Small intestine (tissue), 16 donors: ENCODE measurements around the gene GLYATL1B. TPM values are rescaled to one million over a fixed set of nuclear protein-coding genes. Genes with fewer than 3 reads are reported as not detected.
"Not testable (repeated sequence)": the region's sequence is repeated elsewhere in the genome, so short reads cannot be mapped to it uniquely, and the experiment has no call there.

Experiments
- DNase-seq, 2 donors: peaks; one replicate each; pipeline versions ENCODE4 v3.0.0 to v3.0.0-alpha.2; 2013
- FAIRE-seq: peaks from 2 replicates; lab custom pipeline; 2012; peaks lifted over from hg19 to GRCh38; lab: Jason Lieb, UNC
- H3K27ac ChIP-seq, 3 donors: one replicate each; pipeline ENCODE4 v1.5.1; 2013; ENCODE audit warnings: low read length in 2 of 3, mild to moderate bottlenecking in 2 of 3, control low read depth in 1 of 3, inconsistent platforms in 1 of 3, low read depth in 1 of 3, moderate library complexity in 1 of 3
- H3K27me3 ChIP-seq, 3 donors: one replicate each; pipeline ENCODE4 v1.6.1; 2013; ENCODE audit warnings: low read length in 3 of 3, inconsistent platforms in 1 of 3; ENCODE audit not compliant: control insufficient read depth in 3 of 3, insufficient read depth in 3 of 3
- H3K36me3 ChIP-seq, 3 donors: one replicate each; pipeline ENCODE4 v1.6.1; 2013; ENCODE audit warnings: low read length in 3 of 3, inconsistent platforms in 1 of 3, low read depth in 1 of 3, mild to moderate bottlenecking in 1 of 3, moderate library complexity in 1 of 3; ENCODE audit not compliant: control insufficient read depth in 3 of 3, insufficient read depth in 2 of 3
- H3K4me1 ChIP-seq, 3 donors: one replicate each; pipeline ENCODE4 v1.6.1; 2013; ENCODE audit warnings: low read length in 2 of 3, inconsistent platforms in 1 of 3, low read depth in 1 of 3, mild to moderate bottlenecking in 1 of 3, moderate library complexity in 1 of 3; ENCODE audit not compliant: control insufficient read depth in 3 of 3, insufficient read depth in 2 of 3
- H3K4me3 ChIP-seq, 3 donors: one replicate each; pipeline ENCODE4 v1.5.1; 2013; ENCODE audit warnings: low read length in 3 of 3, control low read depth in 1 of 3, inconsistent platforms in 1 of 3, low read depth in 1 of 3, mild to moderate bottlenecking in 1 of 3, moderate library complexity in 1 of 3
- H3K9me3 ChIP-seq, 2 donors: one replicate each; pipeline ENCODE4 v1.6.1; 2013; ENCODE audit warnings: low read depth in 1 of 2, low read length in 1 of 2; ENCODE audit not compliant: control insufficient read depth in 2 of 2, insufficient read depth in 1 of 2
- WGBS, 3 donors: extraction: QIAGEN DNeasy Blood & Tissue Kit; methylation state at CpG; one replicate each; pipeline ENCODE4 v1.1.7; 2013; 5-methylcytosine and 5-hydroxymethylcytosine counted together
- long read RNA-seq, 10 donors: transcript quantifications; one replicate each; lab custom pipeline, GENCODE V29; 2026
- polyA plus RNA-seq, 4 donors: library from polyadenylated mRNA; stranded (reverse) in 3 of 4; unstranded in 1 of 4; fragments of 200-250 nt in 3 of 4; fragments of 120-200 nt in 1 of 4; gene quantifications; one replicate each; pipeline versions ENCODE4 v1.2.1 to v1.2.3, GENCODE V29; 2013
- donor health status: healthy with polysubstance abuse.
- donor health status: control.
- donor health status: control.
- donor health status: Bipolar disorder and iron deficiency.
- donor health status: healthy.

Gene GLYATL1B, protein sequence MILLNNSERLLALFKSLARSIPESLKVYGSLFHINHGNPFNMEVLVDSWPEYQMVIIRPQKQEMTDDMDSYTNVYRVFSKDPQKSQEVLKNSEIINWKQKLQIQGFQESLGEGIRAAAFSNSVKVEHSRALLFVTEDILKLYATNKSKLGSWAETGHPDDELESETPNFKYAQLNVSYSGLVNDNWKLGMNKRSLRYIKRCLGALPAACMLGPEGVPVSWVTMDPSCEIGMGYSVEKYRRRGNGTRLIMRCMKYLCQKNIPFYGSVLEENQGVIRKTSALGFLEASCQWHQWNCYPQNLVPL
- under 1 TPM in 1 of 4 donors, not detected in 3; 0.06 TPM for polyA plus RNA-seq
- long read RNA-seq, donor 1: 0 reads
- long read RNA-seq, donor 2: 0 reads
- long read RNA-seq, donor 3: 0 reads
- long read RNA-seq, donor 4: 0 reads
- long read RNA-seq, donor 5: 0 reads
- long read RNA-seq, donor 6: 0 reads
- long read RNA-seq, donor 7: 0 reads
- long read RNA-seq, donor 8: 0 reads
- long read RNA-seq, donor 9: 0 reads
- long read RNA-seq, donor 10: 0 reads

DNA sequence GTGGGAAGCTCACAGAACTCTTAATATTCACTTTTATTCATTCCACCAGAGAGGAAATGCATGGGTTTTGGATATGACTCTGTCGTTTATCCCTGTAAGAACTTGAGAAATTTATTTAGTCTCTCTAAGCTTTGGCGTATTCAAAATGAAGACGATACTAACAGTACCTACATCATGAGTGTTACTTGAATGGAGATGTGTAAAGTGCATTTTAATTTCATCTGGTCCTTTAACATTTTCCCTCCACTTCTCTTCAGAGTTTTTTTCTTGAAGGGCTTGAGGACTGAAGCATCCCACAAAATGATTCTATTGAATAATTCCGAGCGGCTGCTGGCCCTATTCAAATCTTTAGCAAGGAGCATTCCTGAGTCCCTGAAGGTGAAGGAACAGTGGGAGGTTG is at the start of gene GLYATL1B:
Gene GLYATL1B, plus strand, starts transcription at position 301 of the 400 bp plus-strand sequence. Its CDS starts 0 bp downstream, at position 301.
- not testable (repeated sequence) for H3K9me3 ChIP-seq, H3K36me3 ChIP-seq, H3K27ac ChIP-seq, H3K4me1 ChIP-seq, H3K27me3 ChIP-seq, FAIRE-seq, H3K4me3 ChIP-seq, DNase-seq
- 81 to 96% (median 94%) methylated on average over 5 of the region's 5 CpGs for WGBS, 3 donors

DNA sequence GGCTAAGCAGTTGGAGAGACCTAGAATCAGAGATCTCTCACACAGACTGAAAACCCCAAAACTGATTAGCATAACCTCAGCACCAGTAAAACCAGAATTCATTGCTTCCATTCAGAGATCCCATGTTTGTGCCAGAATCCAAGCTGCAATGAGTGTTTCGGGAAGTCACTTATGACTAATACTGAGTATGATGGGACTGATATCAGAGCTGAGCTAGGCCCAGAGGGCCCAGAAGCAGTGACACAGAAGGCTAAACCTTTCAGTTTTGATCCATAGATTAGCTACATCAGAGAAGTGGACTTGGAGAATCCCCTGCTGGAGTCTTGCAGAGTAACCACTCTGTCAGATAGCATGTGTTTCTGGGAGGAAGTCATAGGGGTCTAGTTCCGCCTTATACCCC is 49.6 kb upstream of the GLYATL1B start:
- not testable (repeated sequence) for H3K4me1 ChIP-seq, H3K36me3 ChIP-seq, H3K9me3 ChIP-seq, FAIRE-seq, H3K4me3 ChIP-seq, DNase-seq, H3K27me3 ChIP-seq, H3K27ac ChIP-seq
- 71 to 100% (median 90%) methylated on average over 1 to 2 of the region's 2 CpGs for WGBS, 3 donors

DNA sequence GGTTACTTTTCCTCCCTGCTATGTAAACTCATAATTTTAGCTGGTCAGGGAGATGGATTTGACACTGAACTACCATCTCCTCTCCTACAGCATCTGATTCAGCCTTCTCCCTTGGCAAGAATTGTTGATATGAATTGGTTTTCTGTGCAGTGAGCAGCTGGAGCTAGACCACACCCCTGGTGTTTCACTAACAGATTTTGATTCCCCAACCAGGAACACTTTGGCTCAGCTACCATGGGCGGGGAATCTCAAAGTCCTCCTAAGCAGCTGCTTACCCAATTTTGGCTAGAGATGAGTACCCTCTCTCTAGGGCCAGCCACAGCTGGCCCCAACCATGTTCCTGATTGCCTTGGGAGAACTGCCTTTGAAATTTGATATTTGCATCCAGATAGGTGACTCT is 48.7 kb upstream of the GLYATL1B start:
- WGBS, 3 donors: 22 to 68% (median 65%) methylated on average over 1 of the region's 1 CpG
- not testable (repeated sequence) for H3K36me3 ChIP-seq, H3K27ac ChIP-seq, H3K9me3 ChIP-seq, H3K27me3 ChIP-seq, H3K4me1 ChIP-seq, H3K4me3 ChIP-seq, FAIRE-seq, DNase-seq

DNA sequence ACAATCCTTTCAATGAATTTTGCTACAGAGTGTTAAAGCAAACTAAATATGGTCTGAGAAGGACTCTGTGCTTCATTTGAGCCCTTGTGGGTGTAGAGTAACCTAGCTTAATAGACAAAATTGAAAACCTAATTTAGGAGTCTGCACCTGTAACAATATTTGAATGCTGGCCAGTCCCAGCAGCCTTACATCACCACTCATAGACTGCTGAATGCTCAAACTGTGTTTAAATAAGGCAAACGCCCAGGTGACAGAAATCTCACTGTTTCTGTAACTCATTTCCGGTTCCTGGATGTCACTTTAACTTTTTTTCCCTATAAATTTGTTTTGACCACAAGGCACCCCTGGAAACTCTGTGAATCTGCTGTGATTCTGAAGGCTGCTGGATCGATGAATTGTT is 45.5 kb upstream of the GLYATL1B start:
- H3K36me3 ChIP-seq: no peaks in the 10 kb centered on the region
- H3K4me3 ChIP-seq: no peak overlapping the region
- H3K27ac ChIP-seq: no peak overlapping the region
- 49 to 64% (median 61%) methylated on average over 3 of the region's 3 CpGs for WGBS, 3 donors
- DNase-seq: no peak
- H3K9me3 ChIP-seq: no peaks in the 10 kb centered on the region
- H3K4me1 ChIP-seq: no peaks in the 10 kb centered on the region
- peaks cover 0 to 2% (median 0%) of the 10 kb centered on the region in 3 donors for H3K27me3 ChIP-seq
- no peak for FAIRE-seq

DNA sequence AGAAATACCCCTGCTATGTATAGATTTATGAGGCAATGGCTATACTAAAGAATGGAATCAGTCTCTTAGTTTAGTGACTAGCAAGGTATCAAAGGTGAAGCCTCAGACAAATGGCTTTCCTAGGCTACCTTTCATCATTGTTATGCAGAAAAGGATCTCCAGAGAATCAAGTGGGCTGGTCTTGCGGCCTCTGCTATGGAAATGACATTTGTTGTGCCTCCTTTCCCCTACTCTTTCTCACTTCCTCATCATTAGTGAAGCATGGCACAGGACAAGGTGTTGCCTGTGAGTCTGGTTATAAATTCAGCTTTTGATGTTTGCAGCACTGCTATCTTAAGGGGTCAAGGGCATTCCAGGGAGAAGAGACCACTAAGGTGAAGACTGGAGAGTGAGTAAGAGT is 34.7 kb upstream of the GLYATL1B start:
- H3K27me3 ChIP-seq, H3K4me1 ChIP-seq, H3K4me3 ChIP-seq, H3K9me3 ChIP-seq, DNase-seq, FAIRE-seq, H3K36me3 ChIP-seq, H3K27ac ChIP-seq: not testable (repeated sequence)
- WGBS, 3 donors: 65 to 84% (median 73%) methylated on average over 1 of the region's 1 CpG

DNA sequence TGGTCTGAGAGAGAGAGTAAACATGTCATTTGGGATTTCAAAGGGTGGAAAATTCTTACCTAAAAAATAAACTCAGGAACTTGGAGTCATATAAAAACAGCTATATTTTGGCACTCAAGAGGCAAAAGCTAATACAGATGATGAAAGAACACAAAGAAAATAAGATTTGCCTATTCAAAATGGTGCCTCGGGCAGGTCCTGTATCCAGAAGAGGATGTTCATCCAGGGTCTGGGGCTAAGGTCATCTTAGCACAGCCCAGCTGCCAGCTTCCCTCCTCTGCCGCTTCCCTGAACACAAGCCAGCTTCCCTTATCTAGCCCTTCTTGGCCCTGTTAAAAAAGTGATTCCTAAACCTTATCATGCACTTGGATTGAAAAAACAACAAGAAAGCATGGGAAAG is 33.8 kb upstream of the GLYATL1B start:
- H3K9me3 ChIP-seq, FAIRE-seq, H3K27ac ChIP-seq, H3K36me3 ChIP-seq, H3K4me1 ChIP-seq, H3K27me3 ChIP-seq, H3K4me3 ChIP-seq, DNase-seq: not testable (repeated sequence)
- WGBS, 3 donors: 34 to 64% (median 57%) methylated on average over 2 of the region's 2 CpGs

DNA sequence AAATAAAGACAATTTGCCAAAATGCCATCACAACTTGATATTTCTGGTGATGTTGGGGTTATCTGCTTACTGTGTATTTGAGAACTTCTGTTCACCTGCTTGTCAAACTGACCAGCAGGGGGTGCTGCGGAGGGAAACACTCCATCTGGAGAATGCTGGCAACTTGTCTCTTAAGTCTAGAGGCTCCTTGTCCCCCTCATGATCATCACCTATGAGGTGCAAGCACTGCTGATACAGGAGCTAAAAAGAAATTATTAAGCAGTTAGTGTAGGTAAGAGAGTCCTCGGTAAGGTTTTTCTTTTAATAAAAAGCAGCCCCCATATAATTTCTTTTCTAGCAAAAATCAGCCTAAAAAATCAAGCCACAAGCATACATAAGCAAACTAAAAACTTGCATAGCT is 32.7 kb upstream of the GLYATL1B start:
- WGBS, 3 donors: 21 to 28% (median 24%) methylated on average over 2 of the region's 2 CpGs
- no peaks in the 10 kb centered on the region for H3K9me3 ChIP-seq
- H3K4me1 ChIP-seq: no peaks in the 10 kb centered on the region
- no peaks in the 10 kb centered on the region for H3K27me3 ChIP-seq
- H3K4me3 ChIP-seq: no peak overlapping the region
- DNase-seq (peak; percentile 65 to 72), FAIRE-seq (no peak)
- no peaks in the 10 kb centered on the region for H3K36me3 ChIP-seq
- H3K27ac ChIP-seq: no peak overlapping the region

DNA sequence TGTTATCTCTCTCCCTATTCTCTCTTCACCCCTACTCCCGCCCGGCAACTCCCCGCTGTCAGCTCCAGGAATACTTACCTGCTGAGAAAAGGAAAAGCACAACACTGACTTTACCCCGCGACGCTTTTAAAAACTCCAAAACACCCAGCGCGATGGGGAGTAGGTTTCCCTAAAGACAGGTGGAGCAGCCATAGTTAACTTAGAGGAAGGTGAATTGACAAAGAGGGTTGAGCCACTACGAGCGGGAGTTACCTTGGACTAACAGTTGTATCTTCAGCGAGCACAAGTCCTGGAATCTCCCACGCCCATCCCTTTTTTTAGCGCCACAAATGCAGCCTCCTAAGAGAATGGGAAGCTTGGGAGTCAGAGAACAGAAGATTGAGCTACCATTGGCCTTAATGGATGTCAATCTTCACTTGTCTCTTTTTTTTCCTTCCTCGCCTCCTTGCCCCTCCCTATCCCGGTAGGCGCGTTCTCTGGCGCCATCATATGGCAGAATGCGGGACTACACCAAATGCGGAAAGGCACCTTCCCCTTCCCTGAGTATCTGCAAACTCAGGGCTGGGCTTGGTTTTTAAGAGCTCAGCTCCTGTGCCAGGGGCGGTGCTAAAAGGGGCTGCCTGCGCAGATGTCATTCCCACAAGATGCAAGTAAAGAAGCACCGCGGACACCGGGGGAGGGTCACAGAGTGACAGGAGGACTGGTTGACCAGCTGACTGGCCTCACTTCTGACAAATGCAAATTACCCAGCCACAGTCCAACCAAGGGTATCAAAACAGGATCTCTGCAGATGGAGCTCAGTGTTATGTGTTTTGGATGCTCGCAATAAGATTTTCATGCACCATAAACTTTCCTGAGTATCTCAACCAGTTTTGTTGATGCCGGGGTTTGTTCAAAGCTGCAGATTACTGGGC is 27.7 kb upstream of the GLYATL1B start:
- H3K27me3 ChIP-seq: peaks cover 0 to 17% (median 5%) of the 10 kb centered on the region in 3 donors
- not testable (repeated sequence) for H3K4me1 ChIP-seq, FAIRE-seq, H3K36me3 ChIP-seq, H3K9me3 ChIP-seq, H3K27ac ChIP-seq
- peak; percentile 89 to 96 for DNase-seq
- WGBS, 3 donors: 8 to 11% (median 8%) methylated on average over 27 of the region's 27 CpGs
- H3K4me3 ChIP-seq: peak overlapping the region in 1 of 3 donors; percentile 37
